Colonic mucosa (tissue), 4 donors: ENCODE results near the gene MTCL1. TPM values are rescaled to one million over a fixed set of nuclear protein-coding genes. Genes with fewer than 3 reads are reported as not detected.

Experiments
- DNase-seq: peaks from one replicate; pipeline ENCODE4 v3.0.0-alpha.2; 2020
- H3K27ac ChIP-seq: fragments of 200-600 bp; one replicate; pipeline ENCODE4 v1.8.0; 2021
- H3K27me3 ChIP-seq: fragments of 200-600 bp; one replicate; pipeline ENCODE4 v1.8.0; 2021
- H3K36me3 ChIP-seq: fragments of 200-600 bp; one replicate; pipeline ENCODE4 v1.8.0; 2021
- H3K4me1 ChIP-seq: fragments of 200-600 bp; one replicate; pipeline ENCODE4 v1.8.0; 2021; ENCODE audit warnings: mild to moderate bottlenecking
- H3K4me3 ChIP-seq: fragments of 200-600 bp; one replicate; pipeline ENCODE4 v1.8.0; 2021
- H3K9ac ChIP-seq, 2 donors: one replicate each; pipeline ENCODE4 v1.7.0; 2013; ENCODE audit warnings: control low read depth in 2 of 2, low read depth in 2 of 2, low read length in 2 of 2
- H3K9me3 ChIP-seq: fragments of 200-600 bp; one replicate; pipeline ENCODE4 v1.8.0; 2021
- intact Hi-C: fragments of 100-400 bp; cut with DNase I; formaldehyde crosslinking; loops from one replicate; pipeline ENCODE4 v1.14.1; 2022
- total RNA-seq, 2 donors: library from RNA; stranded (reverse); fragmentation: NEBNext Ultra II Directional in 1 of 2; extraction: Animal tissue kit (Norgen Biotek cat#: 25700) in 1 of 2; gene quantifications; one replicate each; pipeline ENCODE4 v1.2.1, GENCODE V29; 2021
- TF ChIP-seq, protein P1 (sequence below): fragments of 200-600 bp; IDR thresholded peaks from one replicate; pipeline ENCODE4 v1.8.0; 2022; ENCODE audit warnings: antibody characterized with exemption, mild to moderate bottlenecking
- donor health status: healthy.
- donor health status: DM: no; HTN: no; CAD: no.
- donor health status: DM: no; HTN: no; CAD: no.

Gene MTCL1
- total RNA-seq, 2 donors from 2014 or later = 2.3 to 20.8 TPM

DNA sequence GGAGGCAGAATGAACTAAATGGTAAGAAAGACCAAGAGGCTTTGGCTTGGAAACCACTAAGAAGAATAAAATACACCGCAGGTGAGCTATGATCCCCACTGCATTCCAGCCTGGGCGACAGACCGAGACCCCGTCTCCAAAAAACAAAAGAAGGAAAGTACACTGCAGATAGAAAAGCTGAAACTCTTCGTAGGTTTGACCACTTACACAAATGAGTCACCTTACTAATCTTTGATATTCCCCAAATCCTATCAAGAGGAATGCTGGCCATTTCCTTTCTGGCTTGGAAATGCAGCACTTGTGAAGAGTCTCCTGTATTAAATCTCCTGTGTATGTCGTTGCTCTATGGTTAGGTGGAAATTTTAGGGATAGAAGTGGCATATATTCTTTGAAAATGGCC is 108.8 kb downstream of the MTCL1 start:
- Histone ChIP-seq H3K4me3 (no peak overlapping the region), H3K9ac (no peak overlapping the region), H3K4me1 (no peaks in the 10 kb centered on the region), H3K9me3 (no peaks in the 10 kb centered on the region), H3K36me3 (no peaks in the 10 kb centered on the region), H3K27me3 (no peaks in the 10 kb centered on the region), H3K27ac (no peak overlapping the region)
- no peak for DNase-seq
- intact Hi-C loops = no loop called here
- TF ChIP-seq, protein P1, sequence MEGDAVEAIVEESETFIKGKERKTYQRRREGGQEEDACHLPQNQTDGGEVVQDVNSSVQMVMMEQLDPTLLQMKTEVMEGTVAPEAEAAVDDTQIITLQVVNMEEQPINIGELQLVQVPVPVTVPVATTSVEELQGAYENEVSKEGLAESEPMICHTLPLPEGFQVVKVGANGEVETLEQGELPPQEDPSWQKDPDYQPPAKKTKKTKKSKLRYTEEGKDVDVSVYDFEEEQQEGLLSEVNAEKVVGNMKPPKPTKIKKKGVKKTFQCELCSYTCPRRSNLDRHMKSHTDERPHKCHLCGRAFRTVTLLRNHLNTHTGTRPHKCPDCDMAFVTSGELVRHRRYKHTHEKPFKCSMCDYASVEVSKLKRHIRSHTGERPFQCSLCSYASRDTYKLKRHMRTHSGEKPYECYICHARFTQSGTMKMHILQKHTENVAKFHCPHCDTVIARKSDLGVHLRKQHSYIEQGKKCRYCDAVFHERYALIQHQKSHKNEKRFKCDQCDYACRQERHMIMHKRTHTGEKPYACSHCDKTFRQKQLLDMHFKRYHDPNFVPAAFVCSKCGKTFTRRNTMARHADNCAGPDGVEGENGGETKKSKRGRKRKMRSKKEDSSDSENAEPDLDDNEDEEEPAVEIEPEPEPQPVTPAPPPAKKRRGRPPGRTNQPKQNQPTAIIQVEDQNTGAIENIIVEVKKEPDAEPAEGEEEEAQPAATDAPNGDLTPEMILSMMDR = no peak

DNA sequence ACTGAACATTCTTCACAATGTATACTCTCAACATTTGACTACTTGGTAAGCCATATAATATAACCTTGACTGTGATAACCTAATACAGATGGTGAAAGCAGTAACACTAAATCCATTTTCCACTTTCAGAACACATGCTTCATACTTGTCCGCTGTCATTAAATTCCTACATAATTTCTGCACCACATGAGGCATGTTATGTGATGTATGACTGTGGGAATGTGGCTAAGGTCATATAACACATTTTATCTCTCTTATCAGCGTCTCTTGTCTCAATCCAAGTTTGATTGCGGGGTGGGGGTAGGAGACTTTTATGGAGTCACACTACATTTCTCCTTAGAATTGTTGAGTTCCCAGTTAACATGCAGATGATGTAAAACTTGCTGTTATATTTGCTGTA is 110.9 kb downstream of the MTCL1 start:
- TF ChIP-seq, protein P1 = no peak
- Histone ChIP-seq H3K9me3 (no peaks in the 10 kb centered on the region), H3K4me3 (no peak overlapping the region), H3K27me3 (no peaks in the 10 kb centered on the region), H3K36me3 (no peaks in the 10 kb centered on the region), H3K27ac (no peak overlapping the region), H3K4me1 (no peaks in the 10 kb centered on the region), H3K9ac (no peak overlapping the region)
- DNase-seq = no peak
- intact Hi-C loops = no loop called here

DNA sequence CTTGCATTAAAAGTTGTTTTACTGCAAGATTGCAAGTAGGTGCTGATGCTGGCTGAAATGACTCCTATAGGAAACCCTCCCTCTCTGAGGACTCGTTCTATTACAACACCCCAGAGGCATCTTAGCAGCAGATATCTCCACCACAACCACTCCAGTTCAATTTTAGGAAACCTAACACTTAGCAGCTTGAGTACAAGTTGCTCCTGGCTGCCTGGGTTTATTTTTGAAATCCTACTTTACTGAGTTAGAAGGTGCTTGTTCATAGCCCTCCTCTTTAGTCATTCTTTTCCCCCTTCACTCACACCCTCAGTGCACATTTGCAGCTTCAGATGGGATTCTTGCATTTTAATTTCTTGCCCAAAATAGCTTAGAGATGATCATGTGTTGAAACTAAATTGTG is 111.5 kb downstream of the MTCL1 start:
- H3K9me3 ChIP-seq = no peaks in the 10 kb centered on the region
- TF ChIP-seq, protein P1 = no peak
- no peak overlapping the region for H3K27ac ChIP-seq
- H3K27me3 ChIP-seq = no peaks in the 10 kb centered on the region
- no peak for DNase-seq
- H3K9ac ChIP-seq = no peak overlapping the region
- intact Hi-C loops = no loop called here
- no peaks in the 10 kb centered on the region for H3K36me3 ChIP-seq
- no peaks in the 10 kb centered on the region for H3K4me1 ChIP-seq
- H3K4me3 ChIP-seq = no peak overlapping the region

DNA sequence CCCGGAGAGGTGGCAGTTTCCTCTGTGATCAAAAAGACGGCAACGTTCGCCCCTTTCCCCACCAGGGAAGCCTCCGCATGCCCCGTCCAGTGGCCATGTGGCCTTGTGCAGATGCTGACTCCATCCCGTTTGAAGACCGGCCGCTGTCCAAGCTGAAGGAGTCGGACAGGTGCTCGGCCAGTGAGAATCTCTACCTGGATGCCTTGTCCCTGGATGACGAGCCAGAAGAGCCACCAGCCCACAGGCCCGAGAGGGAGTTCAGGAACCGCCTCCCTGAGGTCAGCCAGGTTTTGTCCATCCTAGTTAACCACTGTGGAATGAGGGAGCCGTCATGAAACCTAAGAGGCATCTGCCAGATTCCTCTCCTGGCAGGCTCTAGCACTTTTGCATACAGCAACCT is 113.6 kb downstream of the MTCL1 start:
- Histone ChIP-seq H3K9ac (no peak overlapping the region), H3K4me1 (no peaks in the 10 kb centered on the region), H3K9me3 (no peaks in the 10 kb centered on the region), H3K36me3 (no peaks in the 10 kb centered on the region), H3K4me3 (no peak overlapping the region), H3K27me3 (no peaks in the 10 kb centered on the region), H3K27ac (no peak overlapping the region)
- TF ChIP-seq, protein P1 = no peak
- intact Hi-C loops = no loop called here
- DNase-seq = no peak

DNA sequence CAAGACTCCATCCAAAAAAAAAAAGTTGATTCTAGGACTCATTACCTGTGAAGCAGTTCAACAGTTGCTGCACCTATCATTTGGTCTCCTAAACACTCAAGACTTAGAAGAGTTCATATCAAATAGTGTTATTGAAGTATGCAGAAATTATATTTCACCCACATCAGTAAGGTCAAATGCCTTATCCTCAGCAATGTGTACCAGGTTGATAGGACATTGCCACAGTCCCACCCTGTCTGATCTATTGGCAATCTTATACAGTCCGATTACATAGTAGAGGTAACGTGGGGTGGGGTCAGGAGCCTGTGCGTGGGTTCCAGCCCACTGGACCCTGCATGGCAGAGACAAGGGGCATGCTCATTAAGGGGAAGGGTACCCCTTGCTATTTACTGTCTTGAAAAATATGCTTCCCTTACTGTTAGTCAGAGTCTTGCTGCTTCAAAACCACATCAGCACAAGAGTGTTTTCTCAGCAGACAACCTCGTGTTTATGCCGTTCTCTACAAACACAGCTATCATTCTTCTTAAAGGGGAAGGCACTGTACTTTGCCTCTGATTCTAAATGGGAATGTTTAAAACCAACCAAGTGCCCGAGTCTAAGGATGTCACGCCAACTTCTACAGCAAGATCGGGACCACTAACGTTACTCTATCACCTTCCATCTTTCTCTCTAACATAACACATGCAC is 115.2 kb downstream of the MTCL1 start:
- H3K4me3 ChIP-seq = no peak overlapping the region
- no peak overlapping the region for H3K27ac ChIP-seq
- no peaks in the 10 kb centered on the region for H3K9me3 ChIP-seq
- intact Hi-C loops = no loop called here
- no peak for DNase-seq
- H3K9ac ChIP-seq = no peak overlapping the region
- no peaks in the 10 kb centered on the region for H3K27me3 ChIP-seq
- TF ChIP-seq, protein P1 = no peak
- H3K4me1 ChIP-seq = no peaks in the 10 kb centered on the region
- no peaks in the 10 kb centered on the region for H3K36me3 ChIP-seq
